CD4-positive, alpha-beta T cell treated with Interleukin-6 at 100 ng/mL for 8 hours (primary cell): ENCODE results near the gene MEF2C.

Experiments used
- DNase-seq: peaks from one replicate; pipeline ENCODE4 v3.0.0-alpha.2; 2020; ENCODE audit warnings: mixed read lengths, low spot score

Gene MEF2C

GRCh38 chr5:88686726-88687125 is 196.3 kb downstream of the MEF2C start:
- DNase-seq, result no peak

- DNase-seq, result no peak
Measured at GRCh38 chr5:88685591-88686541, 197.1 kb downstream of the MEF2C start.

GRCh38 chr5:88683506-88684135 is 199.4 kb downstream of the MEF2C start:
- DNase-seq, result no peak

- DNase-seq, result no peak
Measured at GRCh38 chr5:88682881-88683361, 200.1 kb downstream of the MEF2C start.

GRCh38 chr5:88682131-88682530 is 200.9 kb downstream of the MEF2C start:
- no peak for DNase-seq

- DNase-seq, result no peak
Measured at GRCh38 chr5:88681211-88681803, 201.7 kb downstream of the MEF2C start.

- DNase-seq, result peak; percentile 60
Measured at GRCh38 chr5:88680253-88681132, 202.5 kb downstream of the MEF2C start.

- no peak for DNase-seq
Measured at GRCh38 chr5:88679638-88680037, 203.3 kb downstream of the MEF2C start.

- no peak for DNase-seq
Measured at GRCh38 chr5:88678770-88679381, 204.1 kb downstream of the MEF2C start.

- DNase-seq, result no peak
Measured at GRCh38 chr5:88677943-88678769, 204.8 kb downstream of the MEF2C start.

- DNase-seq, result no peak
Measured at GRCh38 chr5:88677376-88677895, 205.5 kb downstream of the MEF2C start.

GRCh38 chr5:88676637-88677375 is 206.2 kb downstream of the MEF2C start:
- no peak for DNase-seq

GRCh38 chr5:88675708-88676636 is 207.0 kb downstream of the MEF2C start:
- DNase-seq, result no peak

- no peak for DNase-seq
Measured at GRCh38 chr5:88675168-88675707, 207.7 kb downstream of the MEF2C start.

GRCh38 chr5:88674356-88675167 is 208.4 kb downstream of the MEF2C start:
- DNase-seq, result no peak

- DNase-seq, result no peak
Measured at GRCh38 chr5:88673253-88674105, 209.5 kb downstream of the MEF2C start.
